BLaER1 treated with 17β-estradiol and CSF1 and Interleukin-3, amounts not matched to agents 10 nM and 100 nM (cell line): ENCODE data around the gene HLA-F.

ENCODE experiments used
- H3K27ac ChIP-seq, 11 experiments: shearing (Covaris generic); formaldehyde crosslinking; 2 replicates each; pipeline ENCODE4 v1.8.1; 2022
- H3K27me3 ChIP-seq, 11 experiments: shearing (Covaris generic); formaldehyde crosslinking; 2 replicates each; pipeline ENCODE4 v1.8.1; 2022
- H3K36me3 ChIP-seq, 11 experiments: shearing (Covaris generic); formaldehyde crosslinking; 2 replicates each; pipeline ENCODE4 v1.8.1; 2022
- H3K4me1 ChIP-seq, 10 experiments: shearing (Covaris generic); formaldehyde crosslinking; 2 replicates each; pipeline ENCODE4 v1.8.1; 2022
- H3K4me2 ChIP-seq, 11 experiments: shearing (Covaris generic); formaldehyde crosslinking; 2 replicates each; pipeline ENCODE4 v1.8.1; 2022
- H3K4me3 ChIP-seq, 10 experiments: shearing (Covaris generic); formaldehyde crosslinking; 2 replicates each; pipeline ENCODE4 v1.8.1; 2022
- H3K9ac ChIP-seq, 11 experiments: shearing (Covaris generic); formaldehyde crosslinking; 2 replicates each; pipeline ENCODE4 v1.8.1; 2022
- H3K9me3 ChIP-seq, 11 experiments: shearing (Covaris generic); formaldehyde crosslinking; replicated peaks in 1 of 11; 2 replicates each; pipeline ENCODE4 v1.8.1; 2022
- H4K20me1 ChIP-seq, 11 experiments: shearing (Covaris generic); formaldehyde crosslinking; 2 replicates each; pipeline ENCODE4 v1.8.1; 2022
- Cebpa-rat ChIP-seq, 11 experiments: shearing (Covaris generic); IDR thresholded peaks; 2 replicates each; pipeline ENCODE4 v1.8.1; 2022

Gene HLA-F

GRCh38 chr6:29723262-29723665 is at the start of gene HLA-F:
Gene HLA-F, plus strand, starts transcription at chr6:29723434. Its CDS starts 30 bp downstream, at chr6:29723464.
- Histone ChIP-seq H3K9ac (peak within 1 kb of the TSS; percentile 73 to 82 (median 80)), H4K20me1 (peaks cover 0 to 23% (median 16%) of the 10 kb centered on the region in 11 experiments; a peak in 10 of 22 replicates), H3K27me3 (peaks cover 16 to 44% (median 31%) of the 10 kb centered on the region in 11 experiments), H3K4me3 (peak within 1 kb of the TSS; percentile 66 to 83 (median 80)), H3K4me2 (peak within 1 kb of the TSS; percentile 82 to 93 (median 91)), H3K4me1 (peaks cover 0 to 19% (median 5%) of the 10 kb centered on the region in 10 experiments; a peak in 9 of 20 replicates), H3K27ac (peak within 1 kb of the TSS; percentile 57 to 76 (median 70); a peak in 21 of 22 replicates), H3K36me3 (peaks cover 0 to 34% (median 13%) of the 10 kb centered on the region in 11 experiments; a peak in 14 of 22 replicates), H3K9me3 (peaks cover 0 to 9% (median 0%) of the 10 kb centered on the region in 11 experiments; a peak in 1 of 22 replicates)
- TF ChIP-seq Cebpa-rat (IDR thresholded peaks at IDR 0.05): no peak

GRCh38 chr6:29674008-29674407 is 49.2 kb upstream of the HLA-F start:
- TF ChIP-seq Cebpa-rat (IDR thresholded peaks at IDR 0.05): no peak

GRCh38 chr6:29675561-29675960 is 47.7 kb upstream of the HLA-F start:
- H3K9me3 ChIP-seq: peaks cover 0 to 9% (median 6%) of the 10 kb centered on the region in 11 experiments; a peak in 13 of 22 replicates
- H3K4me2 ChIP-seq: no peak overlapping the region
- no peak overlapping the region for H3K4me3 ChIP-seq
- no peak for TF ChIP-seq Cebpa-rat (IDR thresholded peaks at IDR 0.05)
- H3K27me3 ChIP-seq: no peaks in the 10 kb centered on the region
- no peak overlapping the region for H3K27ac ChIP-seq
- no peak overlapping the region for H3K9ac ChIP-seq
- no peaks in the 10 kb centered on the region; a peak in 1 of 22 replicates for H4K20me1 ChIP-seq
- no peaks in the 10 kb centered on the region for H3K36me3 ChIP-seq
- H3K4me1 ChIP-seq: peaks cover 9 to 28% (median 12%) of the 10 kb centered on the region in 10 experiments

More at GRCh38 chr6:29674008-29674407, 49.2 kb upstream of the HLA-F start:
- no peak overlapping the region for H3K9ac ChIP-seq
- no peaks in the 10 kb centered on the region; a peak in 1 of 22 replicates for H4K20me1 ChIP-seq
- H3K27ac ChIP-seq: no peak overlapping the region
- peak overlapping the region in 1 of 11 experiments; percentile 24; a peak in 1 of 22 replicates for H3K4me2 ChIP-seq
- no peaks in the 10 kb centered on the region for H3K9me3 ChIP-seq
- peaks cover 9 to 28% (median 12%) of the 10 kb centered on the region in 10 experiments for H3K4me1 ChIP-seq
- H3K27me3 ChIP-seq: no peaks in the 10 kb centered on the region
- H3K4me3 ChIP-seq: no peak overlapping the region
- H3K36me3 ChIP-seq: no peaks in the 10 kb centered on the region

GRCh38 chr6:29676981-29677601 is 46.1 kb upstream of the HLA-F start:
- TF ChIP-seq Cebpa-rat (IDR thresholded peaks at IDR 0.05): no peak

GRCh38 chr6:29678114-29678513 is 45.1 kb upstream of the HLA-F start:
- Histone ChIP-seq H3K4me1 (peaks cover 9 to 28% (median 12%) of the 10 kb centered on the region in 10 experiments), H3K9ac (no peak overlapping the region), H3K27ac (no peak overlapping the region), H3K4me3 (no peak overlapping the region), H3K36me3 (no peaks in the 10 kb centered on the region), H3K4me2 (peak overlapping the region in 2 of 11 experiments; percentile 1 to 57; a peak in 1 of 22 replicates), H4K20me1 (no peaks in the 10 kb centered on the region; a peak in 1 of 22 replicates), H3K9me3 (peaks cover 0 to 16% (median 12%) of the 10 kb centered on the region in 11 experiments; a peak in 13 of 22 replicates), H3K27me3 (no peaks in the 10 kb centered on the region)
- no peak for TF ChIP-seq Cebpa-rat (IDR thresholded peaks at IDR 0.05)

More at GRCh38 chr6:29676981-29677601, 46.1 kb upstream of the HLA-F start:
- Histone ChIP-seq H3K4me2 (peak overlapping the region; percentile 28 to 77 (median 50); a peak in 21 of 22 replicates), H4K20me1 (no peaks in the 10 kb centered on the region; a peak in 1 of 22 replicates), H3K4me3 (no peak overlapping the region), H3K9ac (peak overlapping the region in 2 of 11 experiments; percentile 45 to 49; a peak in 3 of 22 replicates), H3K27ac (peak overlapping the region in 7 of 11 experiments; percentile 6 to 70 (median 55); a peak in 11 of 22 replicates), H3K9me3 (peaks cover 0 to 16% (median 12%) of the 10 kb centered on the region in 11 experiments; a peak in 13 of 22 replicates), H3K27me3 (no peaks in the 10 kb centered on the region), H3K36me3 (no peaks in the 10 kb centered on the region), H3K4me1 (peaks cover 9 to 28% (median 12%) of the 10 kb centered on the region in 10 experiments)

- Histone ChIP-seq H3K4me1 (peaks cover 9 to 26% (median 12%) of the 10 kb centered on the region in 10 experiments), H3K9ac (no peak overlapping the region), H4K20me1 (no peaks in the 10 kb centered on the region; a peak in 1 of 22 replicates), H3K27me3 (no peaks in the 10 kb centered on the region), H3K4me3 (no peak overlapping the region), H3K27ac (no peak overlapping the region), H3K36me3 (no peaks in the 10 kb centered on the region), H3K4me2 (no peak overlapping the region), H3K9me3 (peaks cover 0 to 16% (median 12%) of the 10 kb centered on the region in 11 experiments; a peak in 13 of 22 replicates)
- TF ChIP-seq Cebpa-rat (IDR thresholded peaks at IDR 0.05): no peak
Measured at GRCh38 chr6:29679962-29680361, 43.3 kb upstream of the HLA-F start.

- Histone ChIP-seq H3K4me2 (no peak overlapping the region), H3K36me3 (no peaks in the 10 kb centered on the region), H3K27ac (no peak overlapping the region), H3K4me3 (no peak overlapping the region), H3K27me3 (no peaks in the 10 kb centered on the region), H3K4me1 (peaks cover 9 to 26% (median 12%) of the 10 kb centered on the region in 10 experiments), H3K9me3 (peaks cover 0 to 16% (median 12%) of the 10 kb centered on the region in 11 experiments; a peak in 13 of 22 replicates), H3K9ac (no peak overlapping the region), H4K20me1 (no peaks in the 10 kb centered on the region; a peak in 1 of 22 replicates)
- no peak for TF ChIP-seq Cebpa-rat (IDR thresholded peaks at IDR 0.05)
Measured at GRCh38 chr6:29680416-29680815, 42.8 kb upstream of the HLA-F start.

GRCh38 chr6:29680904-29681303 is 42.3 kb upstream of the HLA-F start, which contains the start of gene ZFP57:
Gene ZFP57, minus strand, starts transcription at chr6:29681152. Its CDS starts 4,149 bp downstream, at chr6:29677003.
- Histone ChIP-seq H3K27ac (no peak within 1 kb of the TSS), H3K27me3 (no peaks in the 10 kb centered on the region), H3K4me1 (peaks cover 9 to 24% (median 12%) of the 10 kb centered on the region in 10 experiments), H4K20me1 (no peaks in the 10 kb centered on the region; a peak in 1 of 22 replicates), H3K9me3 (peaks cover 0 to 16% (median 12%) of the 10 kb centered on the region in 11 experiments; a peak in 13 of 22 replicates), H3K4me2 (no peak within 1 kb of the TSS), H3K4me3 (no peak within 1 kb of the TSS), H3K36me3 (no peaks in the 10 kb centered on the region), H3K9ac (no peak within 1 kb of the TSS)
- TF ChIP-seq Cebpa-rat (IDR thresholded peaks at IDR 0.05): no peak

- Histone ChIP-seq H3K27me3 (no peaks in the 10 kb centered on the region), H3K4me1 (peaks cover 5 to 15% (median 7%) of the 10 kb centered on the region in 10 experiments), H3K4me3 (no peak overlapping the region), H3K9ac (no peak overlapping the region), H4K20me1 (no peaks in the 10 kb centered on the region; a peak in 1 of 22 replicates), H3K4me2 (no peak overlapping the region), H3K27ac (no peak overlapping the region), H3K36me3 (no peaks in the 10 kb centered on the region), H3K9me3 (peaks cover 0 to 16% (median 12%) of the 10 kb centered on the region in 11 experiments; a peak in 13 of 22 replicates)
- TF ChIP-seq Cebpa-rat (IDR thresholded peaks at IDR 0.05): no peak
Measured at GRCh38 chr6:29681811-29682210, 41.4 kb upstream of the HLA-F start.
